ENCODE results near the gene KLF6. TPM values are rescaled to one million over a fixed set of nuclear protein-coding genes. Genes with fewer than 3 reads are reported as not detected.

The KLF6 gene
- total RNA-seq, 1 experiment from 2014 or later = 15.7 TPM

- no peak for DNase-seq (ENCODE audit: extremely low read depth, low read depth)
Measured at GRCh38 chr10:3759397-3759796, 25.6 kb downstream of the KLF6 start.

GRCh38 chr10:3758491-3758970 is 26.5 kb downstream of the KLF6 start:
- no peak for DNase-seq (ENCODE audit: extremely low read depth, low read depth)

DNA sequence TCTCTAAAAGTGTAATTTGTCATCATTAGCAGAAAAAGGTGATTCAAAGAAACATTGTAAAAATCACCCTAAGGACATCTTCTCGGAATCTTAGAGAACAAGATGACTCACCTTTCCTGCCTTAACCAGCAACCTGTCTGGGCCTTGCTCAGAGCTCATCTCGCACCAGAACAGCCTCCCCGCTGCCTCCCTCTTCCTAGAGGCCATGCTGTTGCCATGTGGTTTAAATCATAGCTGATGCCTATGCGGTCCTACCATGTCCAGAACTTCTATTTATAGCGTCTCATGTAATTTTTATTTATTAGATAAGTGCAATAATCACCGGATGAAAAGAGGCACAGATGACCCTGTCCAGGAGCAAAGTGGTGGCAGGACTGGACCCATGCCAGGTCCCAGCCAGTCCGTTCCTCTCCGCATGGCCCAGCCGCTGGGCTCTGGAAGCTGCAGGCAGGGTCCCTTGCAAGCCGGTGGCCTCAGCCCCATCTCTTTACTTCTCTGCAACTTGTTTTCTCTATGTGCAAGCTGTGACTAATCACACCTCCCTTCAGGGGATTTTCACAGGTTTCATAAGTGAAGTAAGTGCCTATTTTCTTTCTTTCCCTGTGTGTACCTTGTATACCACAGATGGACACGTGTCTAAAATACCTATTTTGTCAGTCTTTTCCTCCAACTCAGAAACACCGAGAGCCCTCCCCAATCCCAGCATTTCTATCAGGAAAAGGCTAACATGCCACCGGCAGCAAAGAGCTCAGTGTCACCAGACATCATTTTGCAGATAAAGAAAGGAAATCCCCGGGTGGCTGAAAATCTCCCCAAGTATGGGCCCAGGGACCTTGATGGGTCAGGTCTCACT is 27.1 kb downstream of the KLF6 start:
- DNase-seq (ENCODE audit: extremely low read depth, low read depth) = no peak

DNA sequence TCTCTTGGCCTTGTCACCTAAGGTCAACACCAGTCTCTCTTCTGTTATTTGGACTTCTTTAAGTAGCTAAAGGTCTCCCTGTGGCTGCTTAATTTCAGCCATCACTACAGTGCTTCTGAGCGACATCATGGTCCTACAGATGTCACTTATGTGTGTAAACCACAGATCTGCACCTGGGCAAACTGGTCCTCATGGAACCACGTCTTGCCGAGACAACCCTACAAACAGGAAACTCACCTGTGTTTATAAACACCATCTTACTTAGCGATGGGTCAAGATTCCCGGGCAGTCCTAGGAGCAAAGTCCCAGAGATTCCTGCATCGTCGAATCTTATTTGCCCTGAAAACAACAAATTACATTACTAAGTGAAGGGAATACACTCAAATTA is 27.8 kb downstream of the KLF6 start:
- no peak for DNase-seq (ENCODE audit: extremely low read depth, low read depth)

DNA sequence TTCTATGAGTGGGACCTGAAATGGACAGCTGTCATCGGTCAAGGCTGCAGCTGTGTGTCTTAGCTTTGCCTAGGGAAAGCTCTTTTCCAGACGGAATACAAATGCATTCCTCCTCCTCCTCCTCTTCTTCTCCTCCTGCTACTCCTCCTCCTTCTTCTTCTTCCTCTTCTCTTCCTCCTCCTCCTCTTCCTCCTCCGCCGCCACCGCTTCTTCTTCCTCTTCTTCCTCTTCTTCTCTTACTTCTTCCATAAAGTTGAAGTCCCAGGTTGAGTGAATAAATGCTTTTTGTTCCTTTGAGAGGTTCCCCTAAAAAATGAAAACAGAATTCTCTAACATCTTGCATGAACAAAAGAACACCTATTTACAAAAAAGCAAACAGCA is 28.7 kb downstream of the KLF6 start:
- DNase-seq (ENCODE audit: extremely low read depth, low read depth) = no peak

DNA sequence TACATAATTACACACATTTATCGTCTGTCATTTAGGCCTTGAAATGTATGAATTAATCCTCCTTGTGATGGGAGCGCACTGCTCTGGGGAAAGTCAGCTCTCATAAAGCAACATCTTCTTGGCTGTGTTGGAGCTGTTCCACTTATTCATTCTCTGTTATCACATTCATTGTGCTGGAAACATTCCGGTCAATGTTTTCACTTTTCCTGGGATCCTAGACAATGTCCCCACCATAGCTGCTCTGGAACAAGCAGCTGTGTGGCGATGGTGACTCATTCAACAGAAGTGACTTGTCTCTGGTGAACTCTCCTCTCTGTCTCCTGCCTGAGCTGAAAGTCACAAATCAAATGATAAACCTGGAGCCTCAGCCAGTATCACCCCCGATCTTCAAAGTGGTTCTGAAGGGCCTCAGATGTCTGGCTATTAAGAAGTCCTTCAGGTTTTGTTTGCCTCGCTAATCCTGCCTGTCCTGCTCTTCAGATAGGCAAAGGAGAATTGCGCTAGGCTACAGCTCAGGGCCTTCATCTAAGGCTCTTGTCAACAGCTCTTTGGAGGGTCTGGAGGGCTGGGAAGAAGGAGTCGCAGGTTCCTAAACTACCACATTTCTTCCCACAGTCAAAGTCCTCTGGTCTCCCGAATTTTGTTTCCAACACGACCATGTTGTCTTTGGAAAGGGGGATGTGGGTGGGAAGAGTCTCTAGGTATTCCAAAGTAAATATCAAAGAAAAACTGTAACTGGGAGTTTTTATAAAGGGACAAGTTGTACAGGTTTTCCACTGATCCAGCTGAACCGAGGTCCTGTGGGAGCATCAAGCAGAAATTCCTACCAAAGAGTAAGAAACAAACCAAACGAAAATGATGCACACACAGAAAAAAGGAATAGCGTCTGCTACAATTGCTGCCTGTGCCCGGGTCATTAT is 29.3 kb downstream of the KLF6 start:
- DNase-seq (ENCODE audit: extremely low read depth, low read depth) = no peak

- DNase-seq (ENCODE audit: extremely low read depth, low read depth) = no peak
Measured at GRCh38 chr10:3754727-3755439, 30.1 kb downstream of the KLF6 start.

DNA sequence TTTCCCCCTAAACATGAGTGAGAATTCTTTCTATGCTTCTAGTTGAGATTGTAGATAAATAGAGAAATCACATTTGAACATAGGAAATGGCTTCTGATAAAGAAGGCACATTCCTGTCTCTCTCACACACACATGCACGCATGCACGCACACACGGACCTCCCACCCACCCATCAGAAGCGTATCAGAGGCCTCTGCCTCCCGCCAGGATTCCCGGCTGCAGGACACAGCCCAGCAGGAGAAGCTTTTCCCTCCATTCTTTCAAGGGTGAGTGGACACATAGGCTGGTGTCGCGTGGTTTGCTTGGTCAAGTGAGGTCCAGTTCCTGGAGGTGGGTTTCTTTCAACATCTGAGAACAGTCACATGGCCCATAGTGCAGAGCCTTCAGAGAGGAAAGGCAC is 34.2 kb downstream of the KLF6 start:
- DNase-seq (ENCODE audit: extremely low read depth, low read depth) = no peak

- DNase-seq (ENCODE audit: extremely low read depth, low read depth) = no peak
Measured at GRCh38 chr10:3750006-3750816, 34.8 kb downstream of the KLF6 start.

DNA sequence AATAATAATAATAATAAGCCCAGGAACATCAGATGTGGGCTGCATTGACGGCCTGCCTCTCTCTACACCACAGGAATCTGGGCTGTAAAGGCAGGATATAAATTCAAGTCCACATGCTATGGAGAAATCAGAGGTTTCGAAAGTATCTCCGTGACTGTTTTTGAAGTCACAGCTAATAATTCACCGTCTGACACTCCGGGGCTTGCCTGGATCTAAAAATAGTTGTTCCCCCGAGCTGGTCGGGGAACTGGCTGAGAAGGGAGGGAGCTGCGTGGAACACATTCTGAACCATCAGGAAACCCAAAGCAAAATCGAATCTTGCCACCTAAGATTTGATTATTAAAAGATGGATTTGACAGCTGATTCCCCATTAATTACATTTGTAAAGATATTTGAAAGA is 35.4 kb downstream of the KLF6 start:
- DNase-seq (ENCODE audit: extremely low read depth, low read depth) = no peak

DNA sequence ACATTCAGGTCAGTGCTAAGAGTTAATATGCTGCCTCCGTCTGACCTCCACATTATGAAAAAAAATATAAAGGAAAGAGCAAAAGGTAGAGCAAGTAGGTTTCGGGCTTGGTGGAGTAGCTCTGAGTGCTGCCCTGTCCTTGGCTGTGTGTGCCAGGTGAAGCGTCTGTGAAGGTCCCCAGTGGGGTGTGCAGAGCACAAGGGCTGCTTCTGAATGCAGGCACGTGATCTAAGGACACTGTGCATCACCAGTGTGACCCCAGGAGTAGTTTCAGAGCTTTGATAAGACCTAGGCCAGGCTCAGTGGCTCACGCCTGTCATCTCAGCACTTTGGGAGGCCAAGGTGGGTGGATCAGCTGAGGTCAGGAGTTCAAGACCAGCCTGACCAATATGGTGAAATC is 36.0 kb downstream of the KLF6 start:
- no peak for DNase-seq (ENCODE audit: extremely low read depth, low read depth)

DNA sequence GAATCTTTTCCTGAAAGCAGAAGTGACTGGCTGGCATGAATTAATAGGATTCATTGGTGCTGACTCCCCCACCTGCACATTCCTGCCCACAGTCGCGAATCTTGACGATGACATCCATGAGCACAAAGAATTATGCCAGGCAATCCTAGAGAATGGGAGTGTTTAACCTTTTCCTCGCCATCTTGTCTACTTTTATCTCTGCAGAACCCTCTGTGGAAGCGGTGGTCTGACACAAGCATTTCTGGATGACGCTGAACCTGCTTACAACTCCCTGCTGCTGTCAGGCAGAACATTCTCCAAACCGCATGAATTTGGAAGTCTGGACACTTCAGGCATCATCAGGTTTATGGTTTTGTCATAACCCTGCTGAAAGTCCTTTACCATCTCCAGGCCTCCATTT is 36.5 kb downstream of the KLF6 start:
- DNase-seq (ENCODE audit: extremely low read depth, low read depth) = no peak

- no peak for DNase-seq (ENCODE audit: extremely low read depth, low read depth)
Measured at GRCh38 chr10:3747984-3748383, 37.0 kb downstream of the KLF6 start.

DNA sequence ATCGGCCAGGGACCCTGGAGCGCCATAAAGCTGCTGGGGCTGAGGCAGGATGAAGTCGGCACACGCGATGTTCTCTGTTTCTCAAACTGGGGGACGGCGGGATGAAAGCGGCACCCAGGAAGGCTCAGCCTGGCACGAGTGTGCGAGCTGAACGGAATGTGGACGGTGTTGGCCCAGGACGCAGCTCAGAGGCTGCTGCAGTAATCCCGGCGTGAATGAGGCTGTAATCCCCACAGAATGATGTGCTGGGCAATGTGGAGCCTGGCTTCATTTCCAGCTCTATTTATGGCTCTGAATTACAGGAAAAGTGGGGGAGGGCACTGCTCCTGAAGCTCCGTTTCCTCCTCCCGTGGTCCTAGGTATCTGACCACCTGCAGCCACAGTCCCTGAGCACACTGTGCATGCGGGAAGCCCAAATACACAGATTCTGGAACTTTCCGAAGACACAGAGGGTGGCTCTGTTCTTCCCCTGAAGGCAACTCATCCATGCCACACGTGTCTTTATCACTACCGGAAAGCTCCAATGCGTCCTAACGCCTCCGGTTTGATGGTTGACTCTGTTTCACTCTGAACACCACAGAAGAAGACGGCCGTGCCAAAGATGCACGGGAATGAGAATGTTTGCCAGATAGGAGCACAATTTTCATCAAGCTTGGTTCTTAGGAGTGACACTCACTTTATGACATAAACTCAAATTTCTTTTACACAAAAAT is 37.6 kb downstream of the KLF6 start:
- DNase-seq (ENCODE audit: extremely low read depth, low read depth) = no peak

DNA sequence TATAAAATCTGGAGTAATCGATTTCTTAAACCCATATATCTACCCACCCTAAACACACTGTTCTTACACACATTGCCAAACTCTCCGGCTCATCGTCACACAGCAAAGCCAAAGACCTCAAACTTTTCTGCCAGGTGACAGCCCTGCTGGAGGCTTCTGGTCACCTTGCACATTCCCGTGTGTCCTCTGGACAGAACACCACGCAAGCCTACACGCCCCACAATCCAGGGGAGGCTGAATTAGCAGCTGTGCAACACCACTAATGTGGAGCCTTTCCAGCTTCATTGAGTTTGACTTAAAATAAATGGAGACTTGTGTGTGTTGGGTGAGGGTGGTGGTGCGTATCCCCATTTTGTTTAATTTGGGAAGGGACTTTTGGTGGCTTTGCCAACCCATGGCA is 38.4 kb downstream of the KLF6 start:
- DNase-seq (ENCODE audit: extremely low read depth, low read depth) = no peak

DNA sequence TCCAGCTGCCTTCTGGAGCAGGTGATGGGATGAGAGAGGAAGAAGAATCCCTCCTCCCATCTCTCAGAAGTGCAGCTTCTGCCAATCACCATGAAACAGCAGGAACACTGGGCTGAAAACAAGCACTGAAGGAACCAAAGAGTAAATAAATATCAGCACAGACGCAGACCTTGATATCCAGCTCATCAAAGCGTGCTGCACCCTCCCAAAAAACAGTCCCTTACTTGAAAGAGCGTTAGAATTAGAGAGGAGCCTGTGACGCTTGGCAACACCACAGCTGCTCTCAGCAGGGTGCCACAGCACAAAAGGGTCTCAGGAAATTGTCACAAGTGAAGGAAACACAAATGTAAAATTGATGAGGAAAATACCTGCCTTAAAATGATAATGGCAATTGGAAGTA is 39.5 kb downstream of the KLF6 start:
- no peak for DNase-seq (ENCODE audit: extremely low read depth, low read depth)

DNA sequence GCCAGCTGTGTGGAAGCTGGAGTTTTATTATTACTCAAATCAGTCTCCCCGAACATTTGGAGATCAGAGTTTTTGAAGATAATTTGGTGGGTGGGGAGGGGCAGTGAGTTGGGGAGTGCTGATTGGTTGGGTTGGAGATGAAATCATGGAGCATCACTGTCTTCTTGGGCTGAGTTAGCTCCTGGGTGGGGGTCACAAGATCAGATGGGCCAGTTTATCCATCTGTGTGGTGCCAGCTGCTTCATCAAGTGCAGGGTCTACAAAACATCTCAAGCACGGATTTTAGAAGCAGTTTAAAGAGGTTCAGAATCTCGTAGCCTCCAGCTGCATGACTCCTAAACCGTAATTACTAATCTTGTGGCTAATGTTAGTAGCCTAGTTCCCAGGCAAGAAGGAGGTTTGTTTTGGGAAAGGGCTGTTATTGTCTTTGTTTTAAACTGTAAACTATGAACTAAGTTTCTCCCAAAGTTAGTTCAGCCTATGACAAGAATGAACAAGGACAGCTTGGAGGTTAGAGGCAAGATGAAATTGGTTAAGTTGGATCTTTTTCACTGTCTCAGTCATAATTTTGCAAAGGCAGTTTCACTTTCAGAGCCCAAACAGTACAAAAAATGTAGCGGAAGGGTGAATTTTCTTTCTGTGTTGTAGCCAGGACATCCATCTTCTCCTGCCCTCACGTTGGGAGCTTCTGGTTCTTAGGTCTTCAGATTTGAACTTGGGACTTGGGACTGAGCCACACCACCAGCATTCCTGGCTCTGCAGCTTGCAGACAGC is 43.1 kb downstream of the KLF6 start:
- no peak for DNase-seq (ENCODE audit: extremely low read depth, low read depth)

- no peak for DNase-seq (ENCODE audit: extremely low read depth, low read depth)
Measured at GRCh38 chr10:3740157-3740871, 44.7 kb downstream of the KLF6 start.
